HuH-7.5 (cell line): ENCODE measurements around the gene SFT2D1.

ENCODE experiments used
- DNase-seq: peaks from one replicate; pipeline ENCODE4 v3.0.0; 2011; ENCODE audit warnings: low spot score

SFT2D1 gene

DNA sequence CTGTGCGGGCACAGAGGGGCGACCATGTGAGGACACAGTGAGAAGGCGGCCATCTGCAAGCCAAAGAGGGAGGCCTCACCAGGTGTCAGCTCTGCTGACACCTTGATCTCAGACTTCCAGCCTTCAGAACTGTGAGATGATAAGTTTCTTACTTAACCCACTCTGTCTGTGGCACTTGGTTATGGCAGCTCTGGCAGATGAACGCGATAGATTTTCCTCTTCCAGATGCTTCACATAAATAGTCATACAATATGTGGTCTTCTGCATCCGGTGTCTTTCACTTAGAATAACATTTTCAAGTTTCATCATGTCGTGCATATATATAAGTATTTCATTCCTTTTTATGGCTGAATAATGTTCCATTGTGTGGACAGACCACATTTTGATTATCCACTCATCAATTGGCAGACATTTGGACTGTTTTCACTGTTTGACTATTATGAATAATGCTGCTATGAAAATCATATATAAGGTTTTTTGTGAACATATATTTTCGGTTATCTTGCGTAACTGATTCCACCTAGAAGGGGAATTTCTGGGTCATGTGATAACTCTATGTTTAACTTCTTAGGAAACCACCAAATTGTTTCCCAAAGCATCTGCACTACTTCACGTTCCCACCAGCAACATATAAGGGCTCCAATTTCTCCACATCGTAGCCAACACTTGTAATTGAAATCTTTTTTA is 64.3 kb downstream of the SFT2D1 start:
- no peak for DNase-seq

DNA sequence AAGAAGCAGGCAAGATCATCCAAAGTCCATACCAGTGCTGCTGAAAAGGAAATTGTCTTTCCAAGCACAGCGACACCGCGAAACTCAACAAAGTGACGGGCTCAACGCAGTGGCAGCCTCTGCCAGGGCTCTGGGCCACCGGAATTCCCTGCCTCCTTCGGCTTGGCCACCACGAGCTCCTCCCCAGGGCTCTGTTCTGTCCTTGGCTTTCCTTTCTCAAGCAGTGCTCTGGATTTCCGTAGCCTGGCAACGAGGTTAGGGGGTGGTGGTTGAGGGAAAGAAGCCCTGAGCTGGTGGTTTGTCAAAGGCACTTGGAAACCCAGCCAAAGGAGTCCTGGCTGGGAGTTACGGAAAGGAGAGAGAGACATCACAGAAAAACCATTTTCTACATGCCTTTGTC is 65.3 kb downstream of the SFT2D1 start:
- DNase-seq = no peak

DNA sequence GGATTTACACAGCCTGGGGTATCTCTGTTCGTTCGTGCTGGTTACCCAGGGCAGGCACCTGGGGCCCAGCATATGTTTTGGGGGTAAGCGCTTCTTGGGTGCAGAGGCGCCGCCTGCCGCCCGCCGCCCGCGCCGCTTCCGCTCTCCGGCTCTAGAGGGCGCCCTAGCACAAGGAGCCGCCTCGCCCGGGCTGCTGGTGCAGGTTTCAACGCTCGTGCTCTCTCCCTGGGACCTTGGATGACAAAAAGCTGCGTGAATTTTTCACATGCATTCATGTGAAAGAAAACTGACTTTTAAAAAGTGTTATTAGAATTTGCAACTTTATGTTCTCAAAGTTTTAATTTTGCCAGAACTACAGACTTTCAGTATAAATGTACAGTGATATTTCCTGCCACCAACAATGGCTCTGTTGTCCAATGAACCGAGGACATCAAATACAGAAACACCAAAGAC is 66.6 kb downstream of the SFT2D1 start:
- DNase-seq = peak; percentile 68

DNA sequence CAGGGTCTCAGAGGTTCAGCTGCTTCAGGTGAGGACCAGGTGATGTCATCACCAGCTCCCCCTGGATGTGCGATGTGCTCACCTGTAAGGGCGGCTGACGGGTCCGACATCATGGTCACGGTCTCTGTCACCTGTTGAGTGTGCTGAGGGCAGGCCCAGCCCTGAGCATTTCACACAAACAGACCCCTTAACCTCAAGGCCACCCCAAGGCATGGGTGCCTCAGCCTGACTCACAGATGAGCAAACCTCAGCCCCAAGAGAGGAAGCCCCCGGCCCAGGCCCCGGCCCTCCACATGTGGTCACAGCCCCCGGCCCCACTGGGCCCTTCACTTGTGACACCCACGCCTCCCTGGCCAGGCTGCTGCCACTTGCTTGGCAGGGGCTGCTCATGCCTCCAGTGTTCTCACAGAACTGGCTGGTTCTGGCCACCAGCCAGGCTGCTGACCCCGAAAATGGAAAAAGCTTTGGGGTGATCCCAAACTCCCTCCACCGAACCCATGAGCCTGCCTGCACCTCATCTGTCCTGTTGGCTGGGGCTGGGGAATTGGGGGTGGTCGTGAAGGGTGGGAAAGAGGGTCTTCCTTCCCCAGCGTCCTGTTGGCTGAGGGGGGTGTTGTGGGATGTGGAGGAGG is 67.5 kb downstream of the SFT2D1 start:
- DNase-seq = no peak

DNA sequence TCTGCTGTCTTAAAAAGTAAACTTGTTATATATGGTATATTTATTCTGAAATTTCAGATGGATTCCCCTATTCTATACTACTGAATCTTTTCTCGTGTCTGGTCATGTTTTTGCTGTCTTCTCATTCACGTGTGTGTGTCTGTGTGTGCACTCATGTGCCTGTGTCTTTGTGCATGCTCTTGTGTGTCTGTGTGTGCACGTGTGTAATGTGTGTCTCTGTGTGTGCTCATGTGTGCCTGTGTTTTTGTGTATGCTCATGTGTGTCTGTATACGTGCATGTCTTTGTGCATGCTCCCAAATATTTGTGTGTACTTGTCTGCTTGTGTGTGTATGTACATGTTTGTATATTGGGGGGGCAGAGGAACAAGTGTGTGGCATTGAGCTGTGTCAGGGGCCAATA is 68.2 kb downstream of the SFT2D1 start:
- DNase-seq = no peak

DNA sequence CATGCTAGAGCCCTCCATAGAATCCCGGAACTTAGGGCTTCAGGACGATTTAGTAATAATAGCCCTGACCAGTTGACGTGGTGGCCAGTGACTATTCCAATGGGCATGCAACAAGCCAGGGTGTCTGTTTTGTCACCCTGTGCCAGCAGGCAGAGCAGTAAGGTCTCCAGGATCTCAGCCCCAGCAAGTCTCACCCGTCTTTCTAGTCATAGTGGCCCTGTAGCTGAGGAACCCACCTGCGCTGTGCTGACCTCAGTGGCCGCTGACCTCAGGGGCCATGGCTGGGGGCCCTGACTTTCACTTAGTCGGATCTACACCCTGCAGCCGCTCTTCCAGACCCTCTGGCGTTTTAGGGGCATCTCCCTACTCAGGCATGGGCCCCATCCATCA is 71.0 kb downstream of the SFT2D1 start:
- DNase-seq = no peak

DNA sequence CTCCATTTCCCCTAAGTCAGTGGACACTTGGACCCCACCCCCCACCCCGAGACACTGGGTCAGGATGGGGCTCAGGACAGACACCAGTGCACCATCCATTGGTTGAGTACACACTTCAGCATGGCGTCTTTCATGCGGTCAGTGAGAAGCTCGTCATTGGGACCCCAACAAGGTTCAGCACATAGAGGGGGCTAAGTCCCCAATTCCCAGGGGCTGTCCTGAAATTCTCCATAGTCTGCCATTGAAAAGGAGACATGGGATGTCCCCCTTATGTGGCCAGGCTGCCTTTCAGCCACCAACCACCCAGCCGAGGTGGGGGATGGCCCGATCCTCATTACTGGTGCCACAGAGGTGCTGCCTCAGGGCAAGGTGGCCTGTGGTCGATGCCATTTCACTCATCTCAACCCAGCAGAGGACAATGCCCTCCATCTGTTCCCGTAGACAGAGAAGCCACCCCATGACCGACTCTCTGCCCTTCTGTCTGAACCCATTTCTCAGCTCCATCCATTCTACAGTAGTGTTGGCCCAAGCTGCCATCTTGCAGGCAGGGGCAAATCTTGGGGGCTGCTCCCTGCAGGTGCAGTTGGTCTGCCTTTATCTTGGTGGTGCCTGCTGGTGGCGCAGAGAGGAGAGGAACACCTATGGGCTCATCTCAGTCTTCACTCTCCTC is 71.5 kb downstream of the SFT2D1 start:
- no peak for DNase-seq
